NCI-H2171 (cell line): ENCODE measurements around the gene ZBTB46.

Source experiments
- DNase-seq: peaks from one replicate; lab custom pipeline; 2025; lab: John Stamatoyannopoulos, UW

Gene ZBTB46

GRCh38 chr20:63703976-63704748 lies 126.9 kb downstream of the ZBTB46 start:
- no peak for DNase-seq

DNA sequence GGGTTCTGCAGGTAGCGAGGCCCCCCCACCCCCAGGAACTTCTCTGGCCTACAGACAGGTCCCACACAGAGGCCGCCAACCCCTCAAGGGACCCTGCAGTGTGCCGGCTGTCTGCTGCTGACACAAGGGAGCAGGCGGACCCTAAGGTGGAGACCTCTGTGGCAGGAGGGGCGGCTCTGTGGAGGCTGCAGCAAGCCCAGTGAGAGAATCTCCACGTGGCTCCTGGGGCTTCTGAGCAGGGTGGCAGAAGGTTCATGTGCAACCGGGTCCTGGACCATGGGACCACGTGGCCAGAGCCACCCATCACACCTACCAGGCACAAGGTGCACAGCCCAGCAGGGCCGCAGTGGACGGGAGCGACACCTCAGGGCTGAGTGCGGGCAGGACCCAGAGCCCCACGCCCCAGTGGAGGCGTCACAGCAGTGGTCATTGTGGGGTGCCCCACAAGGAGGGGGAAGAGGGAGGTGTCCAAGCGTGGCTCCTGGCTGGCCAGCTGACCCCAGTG lies 127.5 kb downstream of the ZBTB46 start:
- DNase-seq, result no peak

- no peak for DNase-seq
Observed at GRCh38 chr20:63702751-63703470, 128.2 kb downstream of the ZBTB46 start.

DNA sequence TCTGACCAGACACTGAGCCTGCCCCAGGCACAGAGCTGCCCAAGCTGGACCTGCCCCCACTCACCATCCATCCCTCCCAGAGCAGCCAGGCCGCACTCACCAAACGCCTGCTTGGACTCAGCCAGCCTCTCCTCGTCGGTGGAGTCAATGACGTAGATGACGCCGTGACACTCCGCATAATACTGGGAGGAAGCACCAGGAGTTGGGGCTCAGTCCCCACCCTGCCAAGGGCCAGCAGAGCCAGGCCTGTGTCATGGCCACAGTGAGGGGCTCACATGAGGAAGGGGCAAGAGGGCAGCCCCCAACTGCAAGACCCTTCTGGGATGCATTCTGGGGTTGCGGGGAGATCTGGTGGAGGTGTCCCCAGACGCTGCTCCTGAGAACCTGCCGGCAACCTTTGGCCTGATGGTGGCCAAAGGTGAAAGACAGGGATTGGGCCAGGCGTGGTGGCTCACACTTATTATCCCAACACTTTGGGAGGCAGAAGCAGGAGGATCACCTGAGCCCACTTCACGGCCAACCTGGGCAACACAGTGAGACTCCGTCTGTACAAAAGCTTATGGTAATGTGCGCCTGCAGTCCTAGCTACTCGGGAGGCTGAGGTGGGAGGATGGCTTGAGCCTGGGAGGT lies 128.9 kb downstream of the ZBTB46 start:
- no peak for DNase-seq

- no peak for DNase-seq
Observed at GRCh38 chr20:63701329-63702035, 129.6 kb downstream of the ZBTB46 start.

DNA sequence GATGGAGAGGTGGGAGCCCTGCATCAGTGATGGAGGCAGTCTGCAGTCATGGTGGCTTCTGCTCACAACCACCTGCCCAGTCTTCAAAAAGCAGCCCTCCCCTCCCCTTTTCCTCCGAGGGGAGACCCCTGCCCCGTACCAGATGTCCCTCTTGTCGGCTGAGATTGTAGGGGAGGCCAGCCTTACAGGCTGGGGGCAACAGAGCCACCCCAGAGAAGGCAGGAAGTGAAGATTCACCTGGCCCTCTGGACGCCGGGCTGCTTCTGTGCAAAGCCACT lies 130.1 kb downstream of the ZBTB46 start:
- no peak for DNase-seq

- no peak for DNase-seq
Observed at GRCh38 chr20:63700199-63701050, 130.6 kb downstream of the ZBTB46 start.

- DNase-seq, result no peak
Observed at GRCh38 chr20:63699466-63700198, 131.4 kb downstream of the ZBTB46 start.

GRCh38 chr20:63698739-63699465 lies 132.2 kb downstream of the ZBTB46 start:
- no peak for DNase-seq

DNA sequence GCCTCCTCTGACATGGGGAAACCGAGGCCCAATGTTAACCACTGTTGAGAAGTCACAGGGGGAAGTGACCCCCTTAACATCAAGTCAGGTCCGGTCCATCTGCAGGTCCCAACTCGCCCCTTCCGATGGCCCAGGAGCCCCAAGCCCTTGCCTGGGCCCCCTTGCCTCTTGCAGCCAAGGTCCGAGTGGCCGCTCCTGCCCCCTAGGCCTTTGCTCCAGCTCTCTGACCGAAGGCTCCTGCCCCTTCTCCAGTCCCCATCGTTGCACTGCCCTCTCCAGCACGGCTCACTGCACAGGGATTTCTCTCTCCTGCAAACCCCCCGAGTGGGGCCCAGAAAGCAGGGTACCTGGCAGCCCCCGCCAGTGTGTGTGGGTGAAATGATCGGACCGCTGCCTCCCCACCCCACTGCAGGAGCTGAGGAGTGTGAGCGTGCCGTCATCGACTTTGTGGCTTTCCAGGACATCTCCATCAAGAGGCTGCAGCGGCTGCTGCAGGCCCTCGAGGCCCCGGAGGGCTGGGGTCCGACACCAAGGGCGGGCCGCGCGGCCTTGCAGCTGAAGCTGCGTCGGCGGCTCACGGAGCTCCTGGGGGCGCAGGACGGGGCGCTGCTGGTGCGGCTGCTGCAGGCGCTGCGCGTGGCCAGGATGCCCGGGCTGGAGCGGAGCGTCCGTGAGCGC lies 133.1 kb downstream of the ZBTB46 start:
- DNase-seq, result no peak

DNA sequence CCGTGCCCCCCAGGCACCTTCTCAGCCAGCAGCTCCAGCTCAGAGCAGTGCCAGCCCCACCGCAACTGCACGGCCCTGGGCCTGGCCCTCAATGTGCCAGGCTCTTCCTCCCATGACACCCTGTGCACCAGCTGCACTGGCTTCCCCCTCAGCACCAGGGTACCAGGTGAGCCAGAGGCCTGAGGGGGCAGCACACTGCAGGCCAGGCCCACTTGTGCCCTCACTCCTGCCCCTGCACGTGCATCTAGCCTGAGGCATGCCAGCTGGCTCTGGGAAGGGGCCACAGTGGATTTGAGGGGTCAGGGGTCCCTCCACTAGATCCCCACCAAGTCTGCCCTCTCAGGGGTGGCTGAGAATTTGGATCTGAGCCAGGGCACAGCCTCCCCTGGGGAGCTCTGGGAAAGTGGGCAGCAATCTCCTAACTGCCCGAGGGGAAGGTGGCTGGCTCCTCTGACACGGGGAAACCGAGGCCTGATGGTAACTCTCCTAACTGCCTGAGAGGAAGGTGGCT lies 133.7 kb downstream of the ZBTB46 start:
- no peak for DNase-seq

DNA sequence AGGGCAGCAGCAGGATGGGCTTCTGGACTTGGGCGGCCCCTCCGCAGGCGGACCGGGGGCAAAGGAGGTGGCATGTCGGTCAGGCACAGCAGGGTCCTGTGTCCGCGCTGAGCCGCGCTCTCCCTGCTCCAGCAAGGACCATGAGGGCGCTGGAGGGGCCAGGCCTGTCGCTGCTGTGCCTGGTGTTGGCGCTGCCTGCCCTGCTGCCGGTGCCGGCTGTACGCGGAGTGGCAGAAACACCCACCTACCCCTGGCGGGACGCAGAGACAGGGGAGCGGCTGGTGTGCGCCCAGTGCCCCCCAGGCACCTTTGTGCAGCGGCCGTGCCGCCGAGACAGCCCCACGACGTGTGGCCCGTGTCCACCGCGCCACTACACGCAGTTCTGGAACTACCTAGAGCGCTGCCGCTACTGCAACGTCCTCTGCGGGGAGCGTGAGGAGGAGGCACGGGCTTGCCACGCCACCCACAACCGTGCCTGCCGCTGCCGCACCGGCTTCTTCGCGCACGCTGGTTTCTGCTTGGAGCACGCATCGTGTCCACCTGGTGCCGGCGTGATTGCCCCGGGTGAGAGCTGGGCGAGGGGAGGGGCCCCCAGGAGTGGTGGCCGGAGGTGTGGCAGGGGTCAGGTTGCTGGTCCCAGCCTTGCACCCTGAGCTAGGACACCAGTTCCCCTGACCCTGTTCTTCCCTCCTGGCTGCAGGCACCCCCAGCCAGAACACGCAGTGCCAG lies 134.3 kb downstream of the ZBTB46 start, which contains the start of gene TNFRSF6B:
TNFRSF6B (plus strand) TSS at position 25 of the 729 bp plus-strand sequence; CDS start at position 141, 116 bp downstream.
- no peak for DNase-seq

- no peak for DNase-seq
Observed at GRCh38 chr20:63696306-63696627, 134.8 kb downstream of the ZBTB46 start.

DNA sequence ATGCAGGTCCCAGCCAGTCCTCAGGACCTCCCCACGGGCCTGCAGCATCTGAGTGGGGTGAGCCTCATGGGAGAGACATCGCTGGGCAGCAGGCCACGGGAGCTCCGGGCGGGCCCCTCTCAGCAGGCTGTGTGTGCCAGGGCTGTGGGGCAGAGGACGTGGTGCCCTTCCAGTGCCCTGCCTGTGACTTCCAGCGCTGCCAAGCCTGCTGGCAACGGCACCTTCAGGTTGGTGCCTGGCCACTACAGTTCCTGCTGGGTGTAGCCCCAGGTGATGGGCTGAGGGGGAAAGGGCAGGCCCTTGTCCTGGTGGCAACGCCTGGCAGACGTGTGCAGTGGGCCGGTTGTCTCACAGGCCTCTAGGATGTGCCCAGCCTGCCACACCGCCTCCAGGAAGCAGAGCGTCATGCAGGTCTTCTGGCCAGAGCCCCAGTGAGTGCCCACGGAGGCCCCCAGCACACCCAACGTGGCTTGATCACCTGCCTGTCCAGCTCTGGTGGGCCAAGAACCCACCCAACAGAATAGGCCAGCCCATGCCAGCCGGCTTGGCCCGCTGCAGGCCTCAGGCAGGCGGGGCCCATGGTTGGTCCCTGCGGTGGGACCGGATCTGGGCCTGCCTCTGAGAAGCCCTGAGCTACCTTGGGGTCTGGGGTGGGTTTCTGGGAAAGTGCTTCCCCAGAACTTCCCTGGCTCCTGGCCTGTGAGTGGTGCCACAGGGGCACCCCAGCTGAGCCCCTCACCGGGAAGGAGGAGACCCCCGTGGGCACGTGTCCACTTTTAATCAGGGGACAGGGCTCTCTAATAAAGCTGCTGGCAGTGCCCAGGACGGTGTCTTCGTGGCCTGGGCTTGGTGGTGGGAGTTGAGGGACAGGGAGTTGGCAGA lies 135.4 kb downstream of the ZBTB46 start:
- DNase-seq, result no peak

DNA sequence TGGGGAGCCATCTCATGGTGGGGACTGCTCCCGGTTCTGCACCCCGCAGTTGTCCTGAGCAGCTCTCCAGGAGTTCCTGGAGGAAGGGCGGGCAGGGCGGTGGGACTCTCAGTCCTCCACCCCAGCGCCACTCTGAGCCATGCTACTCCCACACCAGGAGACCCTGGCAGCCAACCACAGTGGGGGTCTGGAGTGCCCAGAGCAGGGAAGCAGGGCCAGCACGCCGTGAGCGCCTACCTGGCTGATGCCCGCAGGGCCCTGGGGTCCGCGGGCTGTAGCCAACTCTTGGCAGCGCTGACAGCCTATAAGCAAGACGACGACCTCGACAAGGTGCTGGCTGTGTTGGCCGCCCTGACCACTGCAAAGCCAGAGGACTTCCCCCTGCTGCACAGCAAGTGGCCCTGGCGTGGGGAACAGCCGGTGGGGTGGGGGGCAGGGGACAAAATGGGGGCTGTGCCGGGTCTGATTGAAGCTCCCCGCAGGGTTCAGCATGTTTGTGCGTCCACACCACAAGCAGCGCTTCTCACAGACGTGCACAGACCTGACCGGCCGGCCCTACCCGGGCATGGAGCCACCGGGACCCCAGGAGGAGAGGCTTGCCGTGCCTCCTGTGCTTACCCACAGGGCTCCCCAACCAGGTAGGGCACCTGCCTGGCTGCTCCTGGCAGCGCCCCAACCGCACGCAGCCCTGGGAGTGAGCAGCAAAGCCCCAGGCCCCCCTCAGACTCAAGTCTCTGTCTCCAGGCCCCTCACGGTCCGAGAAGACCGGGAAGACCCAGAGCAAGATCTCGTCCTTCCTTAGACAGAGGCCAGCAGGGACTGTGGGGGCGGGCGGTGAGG lies 136.3 kb downstream of the ZBTB46 start:
- no peak for DNase-seq

GRCh38 chr20:63693733-63694583 lies 137.1 kb downstream of the ZBTB46 start:
- no peak for DNase-seq
